HL-60 (cell line): Measurements from ENCODE around the gene GJB1.

Experiments used
- DNase-seq, 2 experiments: peaks; one replicate each; pipeline ENCODE4 v3.0.0-alpha.2; 2010 to 2020; ENCODE audit warnings: low read depth in 1 of 2, low spot score in 1 of 2
- H3K27ac ChIP-seq: fragments of 250-450 bp; sonication (Bioruptor Pico); replicated peaks from 2 replicates; pipeline ENCODE4 v1.5.1; 2020; ENCODE audit warnings: mild to moderate bottlenecking, moderate library complexity
- H3K27me3 ChIP-seq: fragments of 250-450 bp; sonication (Bioruptor Pico); 2 replicates; pipeline ENCODE4 v1.5.1; 2021; ENCODE audit warnings: mild to moderate bottlenecking, moderate library complexity; ENCODE audit not compliant: insufficient read depth, poor library complexity, severe bottlenecking
- H3K4me3 ChIP-seq: replicated peaks from 2 replicates; pipeline ENCODE4 v1.5.1; 2011; ENCODE audit warnings: mild to moderate bottlenecking, control low read depth, low read length; ENCODE audit not compliant: insufficient read depth
- GABPA ChIP-seq: IDR thresholded peaks from 2 replicates; pipeline ENCODE4 v1.6.1; 2012; ENCODE audit warnings: low read depth
- POLR2AphosphoS5 ChIP-seq: IDR thresholded peaks from 2 replicates; pipeline ENCODE4 v1.6.1; 2012; ENCODE audit warnings: low read depth
- SPI1 ChIP-seq: IDR thresholded peaks from 2 replicates; pipeline ENCODE4 v1.6.1; 2012; ENCODE audit warnings: low read depth, mild to moderate bottlenecking, borderline replicate concordance
- TF ChIP-seq, protein P1 (sequence below): IDR thresholded peaks from 2 replicates; pipeline ENCODE4 v1.6.1; 2012; ENCODE audit warnings: low read depth; ENCODE audit not compliant: insufficient replicate concordance
- TF ChIP-seq, protein P2 (sequence below): IDR thresholded peaks from one replicate; pipeline ENCODE4 v1.5.1; 2011; ENCODE audit warnings: low read length, control low read depth, inconsistent platforms; ENCODE audit not compliant: insufficient read depth

Gene GJB1

DNA sequence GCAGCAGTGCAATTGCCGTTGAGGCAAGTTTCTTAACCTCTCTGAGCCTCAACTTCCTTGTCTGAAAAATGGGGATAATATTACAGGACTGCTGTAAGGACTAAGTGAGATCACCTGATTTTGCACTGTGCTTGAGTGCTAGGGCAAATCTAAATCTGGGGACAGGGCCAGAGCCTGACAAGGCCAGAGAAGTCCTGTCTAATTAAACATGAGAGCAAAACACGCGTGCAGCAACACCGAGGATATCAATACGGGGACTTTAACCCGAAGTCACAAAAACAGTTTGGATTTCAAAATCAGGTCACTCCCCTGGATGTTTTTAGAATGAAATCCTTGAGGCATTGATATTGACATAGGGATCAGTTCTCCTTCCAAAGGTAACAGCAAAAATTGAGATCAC, 5.7 kb upstream of the GJB1 start:
- no peak overlapping the region for H3K4me3 ChIP-seq
- TF ChIP-seq, protein P1, sequence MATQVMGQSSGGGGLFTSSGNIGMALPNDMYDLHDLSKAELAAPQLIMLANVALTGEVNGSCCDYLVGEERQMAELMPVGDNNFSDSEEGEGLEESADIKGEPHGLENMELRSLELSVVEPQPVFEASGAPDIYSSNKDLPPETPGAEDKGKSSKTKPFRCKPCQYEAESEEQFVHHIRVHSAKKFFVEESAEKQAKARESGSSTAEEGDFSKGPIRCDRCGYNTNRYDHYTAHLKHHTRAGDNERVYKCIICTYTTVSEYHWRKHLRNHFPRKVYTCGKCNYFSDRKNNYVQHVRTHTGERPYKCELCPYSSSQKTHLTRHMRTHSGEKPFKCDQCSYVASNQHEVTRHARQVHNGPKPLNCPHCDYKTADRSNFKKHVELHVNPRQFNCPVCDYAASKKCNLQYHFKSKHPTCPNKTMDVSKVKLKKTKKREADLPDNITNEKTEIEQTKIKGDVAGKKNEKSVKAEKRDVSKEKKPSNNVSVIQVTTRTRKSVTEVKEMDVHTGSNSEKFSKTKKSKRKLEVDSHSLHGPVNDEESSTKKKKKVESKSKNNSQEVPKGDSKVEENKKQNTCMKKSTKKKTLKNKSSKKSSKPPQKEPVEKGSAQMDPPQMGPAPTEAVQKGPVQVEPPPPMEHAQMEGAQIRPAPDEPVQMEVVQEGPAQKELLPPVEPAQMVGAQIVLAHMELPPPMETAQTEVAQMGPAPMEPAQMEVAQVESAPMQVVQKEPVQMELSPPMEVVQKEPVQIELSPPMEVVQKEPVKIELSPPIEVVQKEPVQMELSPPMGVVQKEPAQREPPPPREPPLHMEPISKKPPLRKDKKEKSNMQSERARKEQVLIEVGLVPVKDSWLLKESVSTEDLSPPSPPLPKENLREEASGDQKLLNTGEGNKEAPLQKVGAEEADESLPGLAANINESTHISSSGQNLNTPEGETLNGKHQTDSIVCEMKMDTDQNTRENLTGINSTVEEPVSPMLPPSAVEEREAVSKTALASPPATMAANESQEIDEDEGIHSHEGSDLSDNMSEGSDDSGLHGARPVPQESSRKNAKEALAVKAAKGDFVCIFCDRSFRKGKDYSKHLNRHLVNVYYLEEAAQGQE, result no peak
- TF ChIP-seq GABPA (no peak), POLR2AphosphoS5 (no peak), SPI1 (no peak)
- TF ChIP-seq, protein P2, sequence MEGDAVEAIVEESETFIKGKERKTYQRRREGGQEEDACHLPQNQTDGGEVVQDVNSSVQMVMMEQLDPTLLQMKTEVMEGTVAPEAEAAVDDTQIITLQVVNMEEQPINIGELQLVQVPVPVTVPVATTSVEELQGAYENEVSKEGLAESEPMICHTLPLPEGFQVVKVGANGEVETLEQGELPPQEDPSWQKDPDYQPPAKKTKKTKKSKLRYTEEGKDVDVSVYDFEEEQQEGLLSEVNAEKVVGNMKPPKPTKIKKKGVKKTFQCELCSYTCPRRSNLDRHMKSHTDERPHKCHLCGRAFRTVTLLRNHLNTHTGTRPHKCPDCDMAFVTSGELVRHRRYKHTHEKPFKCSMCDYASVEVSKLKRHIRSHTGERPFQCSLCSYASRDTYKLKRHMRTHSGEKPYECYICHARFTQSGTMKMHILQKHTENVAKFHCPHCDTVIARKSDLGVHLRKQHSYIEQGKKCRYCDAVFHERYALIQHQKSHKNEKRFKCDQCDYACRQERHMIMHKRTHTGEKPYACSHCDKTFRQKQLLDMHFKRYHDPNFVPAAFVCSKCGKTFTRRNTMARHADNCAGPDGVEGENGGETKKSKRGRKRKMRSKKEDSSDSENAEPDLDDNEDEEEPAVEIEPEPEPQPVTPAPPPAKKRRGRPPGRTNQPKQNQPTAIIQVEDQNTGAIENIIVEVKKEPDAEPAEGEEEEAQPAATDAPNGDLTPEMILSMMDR, result no peak
- H3K27ac ChIP-seq, result no peak overlapping the region
- no peak for DNase-seq
- H3K27me3 ChIP-seq, result no peaks in the 10 kb centered on the region

DNA sequence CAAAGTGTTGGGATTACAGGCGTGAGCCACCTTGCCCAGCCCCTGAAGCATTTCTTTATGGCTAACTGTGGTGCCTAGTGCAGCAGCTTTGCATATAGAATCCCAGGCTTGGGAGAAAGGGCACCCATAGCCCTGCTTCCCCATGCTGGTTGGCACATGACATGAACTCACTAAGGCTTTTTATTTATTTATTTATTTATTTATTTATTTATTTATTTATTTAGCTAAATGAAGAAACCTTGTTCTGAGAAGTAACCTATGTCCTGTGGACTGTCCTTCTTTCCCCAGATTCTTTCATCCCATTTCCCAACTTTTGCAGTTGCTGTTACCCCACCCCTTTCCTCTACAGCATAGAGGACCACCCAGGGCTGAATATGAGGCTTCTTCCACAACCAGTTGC, 1.9 kb upstream of the GJB1 start:
- H3K27ac ChIP-seq, result no peak overlapping the region

DNA sequence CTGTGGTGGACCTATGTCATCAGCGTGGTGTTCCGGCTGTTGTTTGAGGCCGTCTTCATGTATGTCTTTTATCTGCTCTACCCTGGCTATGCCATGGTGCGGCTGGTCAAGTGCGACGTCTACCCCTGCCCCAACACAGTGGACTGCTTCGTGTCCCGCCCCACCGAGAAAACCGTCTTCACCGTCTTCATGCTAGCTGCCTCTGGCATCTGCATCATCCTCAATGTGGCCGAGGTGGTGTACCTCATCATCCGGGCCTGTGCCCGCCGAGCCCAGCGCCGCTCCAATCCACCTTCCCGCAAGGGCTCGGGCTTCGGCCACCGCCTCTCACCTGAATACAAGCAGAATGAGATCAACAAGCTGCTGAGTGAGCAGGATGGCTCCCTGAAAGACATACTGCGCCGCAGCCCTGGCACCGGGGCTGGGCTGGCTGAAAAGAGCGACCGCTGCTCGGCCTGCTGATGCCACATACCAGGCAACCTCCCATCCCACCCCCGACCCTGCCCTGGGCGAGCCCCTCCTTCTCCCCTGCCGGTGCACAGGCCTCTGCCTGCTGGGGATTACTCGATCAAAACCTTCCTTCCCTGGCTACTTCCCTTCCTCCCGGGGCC, 1.2 kb downstream of the GJB1 start:
- no peak for TF ChIP-seq SPI1
- TF ChIP-seq, protein P1, result no peak
- no peak for TF ChIP-seq POLR2AphosphoS5
- no peak for TF ChIP-seq GABPA
- TF ChIP-seq, protein P2, result no peak
- Histone ChIP-seq H3K27ac (no peak overlapping the region), H3K27me3 (no peaks in the 10 kb centered on the region), H3K4me3 (no peak overlapping the region)
- DNase-seq, result no peak

More for the DNA sequence above, 1.9 kb upstream of the GJB1 start:
- no peak overlapping the region for H3K4me3 ChIP-seq
- TF ChIP-seq, protein P1, result no peak
- no peak for TF ChIP-seq GABPA
- no peak for TF ChIP-seq POLR2AphosphoS5
- TF ChIP-seq SPI1, result no peak
- TF ChIP-seq, protein P2, result no peak
- DNase-seq, result no peak
- no peaks in the 10 kb centered on the region for H3K27me3 ChIP-seq
